Spleen (tissue), 11 donors: ENCODE measurements around the gene EPN3. TPM values are rescaled to one million over a fixed set of nuclear protein-coding genes. Genes with fewer than 3 reads are reported as not detected.

Source experiments
- DNase-seq: peaks from one replicate; pipeline ENCODE4 v3.0.0-alpha.2; 2020
- H3K27ac ChIP-seq, 8 donors: fragments of 200-600 bp; sonication (generic) in 7 of 8; 1 replicate in 4 of 8; 2 replicates in 4 of 8; pipeline versions ENCODE4 v1.5.0 to v1.8.0; 2016 to 2021; ENCODE audit warnings: inconsistent platforms in 4 of 8, mild to moderate bottlenecking in 4 of 8, moderate library complexity in 1 of 8
- H3K27me3 ChIP-seq, 7 donors: fragments of 200-600 bp; sonication (generic) in 6 of 7; replicated peaks in 1 of 7; 1 replicate in 4 of 7; 2 replicates in 3 of 7; pipeline versions ENCODE4 v1.5.0 to v1.8.0; 2016 to 2021; ENCODE audit warnings: inconsistent platforms in 3 of 7, mild to moderate bottlenecking in 1 of 7
- H3K36me3 ChIP-seq, 6 donors: fragments of 200-600 bp; sonication (generic) in 5 of 6; 1 replicate in 4 of 6; 2 replicates in 2 of 6; pipeline versions ENCODE4 v1.5.0 to v1.8.0; 2016 to 2021; ENCODE audit warnings: inconsistent platforms in 2 of 6
- H3K4me1 ChIP-seq, 6 donors: fragments of 200-600 bp; sonication (generic) in 5 of 6; 1 replicate in 3 of 6; 2 replicates in 3 of 6; pipeline versions ENCODE4 v1.5.0 to v1.8.0; 2016 to 2021; ENCODE audit warnings: inconsistent platforms in 3 of 6
- H3K4me3 ChIP-seq, 8 donors: fragments of 200-600 bp; sonication (generic) in 7 of 8; 1 replicate in 4 of 8; 2 replicates in 4 of 8; pipeline versions ENCODE4 v1.5.0 to v1.8.0; 2016 to 2021; ENCODE audit warnings: inconsistent platforms in 4 of 8, mild to moderate bottlenecking in 4 of 8, moderate library complexity in 2 of 8
- H3K9me3 ChIP-seq, 8 donors: fragments of 200-600 bp; sonication (generic) in 7 of 8; 1 replicate in 4 of 8; 2 replicates in 4 of 8; pipeline versions ENCODE4 v1.5.0 to v1.8.0; 2016 to 2021; ENCODE audit warnings: inconsistent platforms in 4 of 8
- CTCF ChIP-seq, 11 experiments: fragments of 200-600 bp in 7 of 11; fragments of 450-650 bp in 4 of 11; sonication (generic) in 4 of 11; IDR thresholded peaks in 8 of 11; conservative IDR thresholded peaks in 3 of 11; 1 replicate in 7 of 11; 2 replicates in 4 of 11; pipeline versions ENCODE4 v1.4.0 to v1.8.0; 2016 to 2021; ENCODE audit warnings: antibody characterized with exemption in 11 of 11, inconsistent platforms in 4 of 11, mild to moderate bottlenecking in 1 of 11
- POLR2A ChIP-seq, 3 donors: fragments of 450-650 bp; IDR thresholded peaks; one replicate each; pipeline ENCODE4 v1.5.1; 2017; ENCODE audit warnings: antibody characterized with exemption in 3 of 3, mild to moderate bottlenecking in 1 of 3
- POLR2AphosphoS5 ChIP-seq, 3 donors: sonication (generic); formaldehyde crosslinking; IDR thresholded peaks; one replicate each; pipeline ENCODE4 v1.5.1; 2017; ENCODE audit warnings: antibody characterized with exemption in 3 of 3
- WGBS, 5 donors: extraction: QIAGEN DNeasy Blood & Tissue Kit in 3 of 5; methylation state at CpG; one replicate each; pipeline versions ENCODE4 v1.1.5 to v1.1.7; 2013 to 2018; 5-methylcytosine and 5-hydroxymethylcytosine counted together
- intact Hi-C: fragments of 100-400 bp; cut with DNase I; formaldehyde crosslinking; loops from one replicate; pipeline ENCODE4 v1.15.0; 2023; ENCODE audit warnings: low total_unique reads
- polyA plus RNA-seq, 3 donors: library from polyadenylated mRNA; stranded (reverse); fragments of 200-250 nt; gene quantifications; one replicate each; pipeline ENCODE4 v1.2.1, GENCODE V29; 2013
- total RNA-seq, 7 donors: library from RNA; depleted of rRNA in 3 of 7; stranded (reverse); fragments of >200 nt in 3 of 7; fragmentation: NEBNext Ultra II Directional in 4 of 7; extraction: Animal tissue kit (Norgen Biotek cat#: 25700) in 4 of 7; gene quantifications; one replicate each; pipeline versions ENCODE4 v1.1.0 to v1.2.1, GENCODE V29; 2016 to 2021
- donor health status: healthy with polysubstance abuse.
- donor health status: DM: no; HTN: no; CAD: no; lungs with moderate emphysema.
- donor health status: DM: no; HTN: no; CAD: no.
- donor health status: Bipolar disorder and iron deficiency.
- donor health status: healthy.
- donor health status: DM: no; HTN: no; CAD: no.
- donor health status: DM: yes; HTN: yes; CAD: no.

Gene EPN3
- total and polyA plus RNA-seq, 10 donors, result 0.02 to 0.16 TPM; not detected in 8

GRCh38 chr17:50518384-50519023 lies 14.0 kb upstream of the EPN3 start:
- no peak overlapping the region for H3K27ac ChIP-seq
- 80 to 92% (median 85%) methylated on average over 11 to 13 of the region's 13 CpGs for WGBS, 5 donors
- no peaks in the 10 kb centered on the region for H3K36me3 ChIP-seq
- no peaks in the 10 kb centered on the region for H3K27me3 ChIP-seq
- H3K4me3 ChIP-seq, result no peak overlapping the region
- no peaks in the 10 kb centered on the region for H3K9me3 ChIP-seq
- TF ChIP-seq POLR2AphosphoS5 (IDR thresholded peaks at IDR 0.05) (no peak), POLR2A (IDR thresholded peaks at IDR 0.05) (no peak), CTCF (IDR thresholded peaks at IDR 0.05 in 8 of 11, conservative IDR thresholded peaks at IDR 0.05 in 3 of 11) (no peak)
- DNase-seq, result no peak
- intact Hi-C loops, result no loop called here
- H3K4me1 ChIP-seq, result no peaks in the 10 kb centered on the region

GRCh38 chr17:50519141-50519834 lies 13.2 kb upstream of the EPN3 start:
- no peaks in the 10 kb centered on the region for H3K36me3 ChIP-seq
- DNase-seq, result no peak
- H3K27ac ChIP-seq, result no peak overlapping the region
- no peaks in the 10 kb centered on the region for H3K4me1 ChIP-seq
- TF ChIP-seq CTCF (IDR thresholded peaks at IDR 0.05 in 8 of 11, conservative IDR thresholded peaks at IDR 0.05 in 3 of 11) (no peak), POLR2A (IDR thresholded peaks at IDR 0.05) (no peak), POLR2AphosphoS5 (IDR thresholded peaks at IDR 0.05) (no peak)
- intact Hi-C loops, result no loop called here
- H3K4me3 ChIP-seq, result no peak overlapping the region
- H3K9me3 ChIP-seq, result no peaks in the 10 kb centered on the region
- 79 to 87% (median 81%) methylated on average over 8 of the region's 8 CpGs for WGBS, 5 donors
- no peaks in the 10 kb centered on the region for H3K27me3 ChIP-seq

- H3K36me3 ChIP-seq, result no peaks in the 10 kb centered on the region
- TF ChIP-seq POLR2AphosphoS5 (IDR thresholded peaks at IDR 0.05) (no peak), CTCF (IDR thresholded peaks at IDR 0.05 in 8 of 11, conservative IDR thresholded peaks at IDR 0.05 in 3 of 11) (no peak), POLR2A (IDR thresholded peaks at IDR 0.05) (no peak)
- intact Hi-C loops, result no loop called here
- no peak overlapping the region for H3K4me3 ChIP-seq
- no peak for DNase-seq
- no peaks in the 10 kb centered on the region for H3K27me3 ChIP-seq
- H3K4me1 ChIP-seq, result no peaks in the 10 kb centered on the region
- WGBS, 5 donors, result 69 to 76% (median 71%) methylated on average over 2 of the region's 2 CpGs
- H3K9me3 ChIP-seq, result no peaks in the 10 kb centered on the region
- H3K27ac ChIP-seq, result no peak overlapping the region
Measured at GRCh38 chr17:50520483-50520882, 12.1 kb upstream of the EPN3 start.

- 66 to 86% (median 72%) methylated on average over 2 of the region's 2 CpGs for WGBS, 5 donors
Measured at GRCh38 chr17:50521514-50521913, 11.0 kb upstream of the EPN3 start.

More at GRCh38 chr17:50521514-50521913, 11.0 kb upstream of the EPN3 start:
- DNase-seq, result no peak
- Histone ChIP-seq H3K27me3 (no peaks in the 10 kb centered on the region), H3K27ac (no peak overlapping the region), H3K4me3 (no peak overlapping the region), H3K36me3 (no peaks in the 10 kb centered on the region), H3K9me3 (no peaks in the 10 kb centered on the region), H3K4me1 (no peaks in the 10 kb centered on the region)
- TF ChIP-seq POLR2A (IDR thresholded peaks at IDR 0.05), result no peak
- TF ChIP-seq POLR2AphosphoS5 (IDR thresholded peaks at IDR 0.05), result no peak
- TF ChIP-seq CTCF (IDR thresholded peaks at IDR 0.05 in 8 of 11, conservative IDR thresholded peaks at IDR 0.05 in 3 of 11), result no peak
- intact Hi-C loops, result no loop called here
